ENCODE results near the gene CADM4. TPM values are rescaled to one million over a fixed set of nuclear protein-coding genes. Genes with fewer than 3 reads are reported as not detected.

CADM4 gene
- total and polyA plus RNA-seq, 2 donors (not counting 1 experiment from before 2014, with no cell fraction given), result 1.5 TPM

- TF ChIP-seq CTCF (conservative IDR thresholded peaks at IDR 0.05 in 1 of 2, IDR thresholded peaks at IDR 0.05 in 1 of 2; ENCODE audit: low read depth in 1 of 2, low read length in 2 of 2) (no peak), EZH2 (IDR thresholded peaks at IDR 0.05; ENCODE audit: low read length, missing control alignments) (no peak)
- Histone ChIP-seq H2AFZ (ENCODE audit: low read length) (no peak overlapping the region), H3K4me2 (ENCODE audit: extremely low read depth, insufficient read depth, low read length) (no peak overlapping the region), H4K20me1 (ENCODE audit: control insufficient read depth, extremely low read depth, insufficient read depth, low read length) (no peaks in the 10 kb centered on the region), H3K4me1 (ENCODE audit: control insufficient read depth, extremely low read depth, insufficient read depth, low read length) (no peaks in the 10 kb centered on the region), H3K27me3 (ENCODE audit: control insufficient read depth, insufficient read depth, low read length) (no peaks in the 10 kb centered on the region), H3K79me2 (ENCODE audit: control insufficient read depth, insufficient read depth, low read length) (no peaks in the 10 kb centered on the region), H3K4me3 (replicated peaks in 1 of 4; ENCODE audit: control extremely low read depth in 1 of 4, insufficient read depth in 1 of 4, low read depth in 3 of 4, low read length in 4 of 4) (no peak overlapping the region), H3K9ac (ENCODE audit: insufficient read depth, low read length) (no peak overlapping the region), H3K27ac (ENCODE audit: insufficient read depth, low read length) (no peak overlapping the region), H3K9me3 (ENCODE audit: control insufficient read depth, insufficient read depth, low read depth, low read length) (no peaks in the 10 kb centered on the region), H3K36me3 (ENCODE audit: control insufficient read depth, insufficient read depth, low read length) (no peaks in the 10 kb centered on the region)
- DNase-seq (ENCODE audit: low read depth in 2 of 2), result no peak
Measured at GRCh38 chr19:43584484-43584883, 55.2 kb downstream of the CADM4 start.

DNA sequence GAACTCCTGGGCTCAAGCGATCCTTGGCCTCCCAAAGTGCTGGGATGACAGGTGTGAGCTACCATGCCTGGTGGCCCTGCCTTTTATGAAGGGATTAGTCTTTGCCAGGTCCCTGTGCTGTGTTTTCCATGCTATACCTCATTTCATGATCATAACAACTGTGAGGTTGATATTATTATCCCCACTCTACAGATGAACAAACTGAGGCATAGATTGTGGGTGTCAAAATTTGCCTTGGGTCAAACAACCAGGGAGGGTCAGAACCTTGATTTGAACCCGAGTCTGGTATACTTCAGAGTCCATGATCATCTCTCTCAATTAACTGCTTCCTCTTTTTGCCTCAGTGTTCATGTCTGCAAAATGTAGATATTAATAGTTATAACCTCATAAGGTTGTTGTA is 57.2 kb downstream of the CADM4 start:
- no peak overlapping the region for H3K4me3 ChIP-seq (replicated peaks in 1 of 4; ENCODE audit: control extremely low read depth in 1 of 4, insufficient read depth in 1 of 4, low read depth in 3 of 4, low read length in 4 of 4)
- H3K27ac ChIP-seq (ENCODE audit: insufficient read depth, low read length), result no peak overlapping the region
- H4K20me1 ChIP-seq (ENCODE audit: control insufficient read depth, extremely low read depth, insufficient read depth, low read length), result no peaks in the 10 kb centered on the region
- no peak overlapping the region for H3K4me2 ChIP-seq (ENCODE audit: extremely low read depth, insufficient read depth, low read length)
- H3K79me2 ChIP-seq (ENCODE audit: control insufficient read depth, insufficient read depth, low read length), result no peaks in the 10 kb centered on the region
- H2AFZ ChIP-seq (ENCODE audit: low read length), result no peak overlapping the region
- H3K27me3 ChIP-seq (ENCODE audit: control insufficient read depth, insufficient read depth, low read length), result no peaks in the 10 kb centered on the region
- TF ChIP-seq EZH2 (IDR thresholded peaks at IDR 0.05; ENCODE audit: low read length, missing control alignments) (no peak), CTCF (conservative IDR thresholded peaks at IDR 0.05 in 1 of 2, IDR thresholded peaks at IDR 0.05 in 1 of 2; ENCODE audit: low read depth in 1 of 2, low read length in 2 of 2) (no peak)
- no peaks in the 10 kb centered on the region for H3K36me3 ChIP-seq (ENCODE audit: control insufficient read depth, insufficient read depth, low read length)
- no peak for DNase-seq (ENCODE audit: low read depth in 2 of 2)
- no peaks in the 10 kb centered on the region for H3K9me3 ChIP-seq (ENCODE audit: control insufficient read depth, insufficient read depth, low read depth, low read length)
- no peak overlapping the region for H3K9ac ChIP-seq (ENCODE audit: insufficient read depth, low read length)
- no peaks in the 10 kb centered on the region for H3K4me1 ChIP-seq (ENCODE audit: control insufficient read depth, extremely low read depth, insufficient read depth, low read length)

DNA sequence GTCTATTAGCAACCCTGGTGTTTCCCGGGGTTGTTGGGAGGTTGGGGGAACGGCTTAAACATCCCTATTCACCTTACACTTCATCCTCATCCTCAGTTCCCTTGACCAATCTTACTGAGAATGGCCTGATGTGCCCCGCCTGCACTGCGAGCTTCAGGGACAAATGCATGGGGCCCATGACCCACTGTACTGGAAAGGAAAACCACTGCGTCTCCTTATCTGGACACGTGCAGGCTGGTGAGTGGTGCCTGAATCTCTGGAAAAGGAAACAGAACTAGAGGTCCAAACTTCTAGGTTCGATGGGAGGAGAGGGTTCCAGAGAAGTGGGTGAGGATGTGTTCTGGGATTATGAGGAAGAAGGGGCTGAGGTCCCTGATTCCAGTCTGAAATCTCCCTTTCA is 58.2 kb downstream of the CADM4 start:
- Histone ChIP-seq H3K4me1 (ENCODE audit: control insufficient read depth, extremely low read depth, insufficient read depth, low read length) (no peaks in the 10 kb centered on the region), H3K27ac (ENCODE audit: insufficient read depth, low read length) (no peak overlapping the region), H3K9ac (ENCODE audit: insufficient read depth, low read length) (no peak overlapping the region), H4K20me1 (ENCODE audit: control insufficient read depth, extremely low read depth, insufficient read depth, low read length) (no peaks in the 10 kb centered on the region), H2AFZ (ENCODE audit: low read length) (no peak overlapping the region), H3K4me2 (ENCODE audit: extremely low read depth, insufficient read depth, low read length) (peak overlapping the region; percentile 15), H3K4me3 (replicated peaks in 1 of 4; ENCODE audit: control extremely low read depth in 1 of 4, insufficient read depth in 1 of 4, low read depth in 3 of 4, low read length in 4 of 4) (peak overlapping the region in 1 of 4 experiments; percentile 66), H3K79me2 (ENCODE audit: control insufficient read depth, insufficient read depth, low read length) (no peaks in the 10 kb centered on the region), H3K9me3 (ENCODE audit: control insufficient read depth, insufficient read depth, low read depth, low read length) (no peaks in the 10 kb centered on the region), H3K36me3 (ENCODE audit: control insufficient read depth, insufficient read depth, low read length) (no peaks in the 10 kb centered on the region), H3K27me3 (ENCODE audit: control insufficient read depth, insufficient read depth, low read length) (no peaks in the 10 kb centered on the region)
- DNase-seq (ENCODE audit: low read depth in 2 of 2), result no peak
- TF ChIP-seq CTCF (conservative IDR thresholded peaks at IDR 0.05 in 1 of 2, IDR thresholded peaks at IDR 0.05 in 1 of 2; ENCODE audit: low read depth in 1 of 2, low read length in 2 of 2) (no peak), EZH2 (IDR thresholded peaks at IDR 0.05; ENCODE audit: low read length, missing control alignments) (no peak)

All from fibroblast of lung (primary cell).